ENCODE measurements around the gene GNL3.

GNL3 gene

DNA sequence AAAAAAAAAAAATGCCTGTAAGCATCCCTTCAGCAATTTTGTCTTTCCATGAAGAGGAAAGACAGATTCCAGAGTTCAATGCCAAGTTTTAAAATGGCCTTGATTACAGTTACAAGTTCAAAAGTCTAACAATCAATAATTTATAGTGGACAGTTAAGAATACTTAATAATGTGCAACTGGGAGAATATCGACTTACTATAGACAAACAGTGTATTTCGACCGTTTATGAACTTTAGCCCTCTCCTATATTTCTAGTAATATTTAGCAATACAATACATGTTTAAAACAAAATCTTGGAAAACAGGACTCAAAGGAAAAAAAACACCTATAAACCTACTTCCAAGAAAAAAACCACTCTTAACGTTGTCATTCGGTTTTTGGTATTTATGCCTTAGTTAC is 1.6 kb upstream of the GNL3 start:
- TF ChIP-seq, protein P1, sequence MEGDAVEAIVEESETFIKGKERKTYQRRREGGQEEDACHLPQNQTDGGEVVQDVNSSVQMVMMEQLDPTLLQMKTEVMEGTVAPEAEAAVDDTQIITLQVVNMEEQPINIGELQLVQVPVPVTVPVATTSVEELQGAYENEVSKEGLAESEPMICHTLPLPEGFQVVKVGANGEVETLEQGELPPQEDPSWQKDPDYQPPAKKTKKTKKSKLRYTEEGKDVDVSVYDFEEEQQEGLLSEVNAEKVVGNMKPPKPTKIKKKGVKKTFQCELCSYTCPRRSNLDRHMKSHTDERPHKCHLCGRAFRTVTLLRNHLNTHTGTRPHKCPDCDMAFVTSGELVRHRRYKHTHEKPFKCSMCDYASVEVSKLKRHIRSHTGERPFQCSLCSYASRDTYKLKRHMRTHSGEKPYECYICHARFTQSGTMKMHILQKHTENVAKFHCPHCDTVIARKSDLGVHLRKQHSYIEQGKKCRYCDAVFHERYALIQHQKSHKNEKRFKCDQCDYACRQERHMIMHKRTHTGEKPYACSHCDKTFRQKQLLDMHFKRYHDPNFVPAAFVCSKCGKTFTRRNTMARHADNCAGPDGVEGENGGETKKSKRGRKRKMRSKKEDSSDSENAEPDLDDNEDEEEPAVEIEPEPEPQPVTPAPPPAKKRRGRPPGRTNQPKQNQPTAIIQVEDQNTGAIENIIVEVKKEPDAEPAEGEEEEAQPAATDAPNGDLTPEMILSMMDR (IDR thresholded peaks at IDR 0.05; ENCODE audit: insufficient read depth, low read length, missing control alignments) = no peak
- POLR2A ChIA-PET = interaction anchor here (1.5 kb wide), 1 partner anchor 9 kb away, joined by 4 read pairs; no protein-coding TSS in a partner anchor
- DNase-seq (ENCODE audit: low read depth, low spot score) = no peak
- H3K4me3 ChIP-seq (ENCODE audit: low read depth, low read length) = no peak overlapping the region
- CTCF ChIA-PET = no interaction called here

DNA sequence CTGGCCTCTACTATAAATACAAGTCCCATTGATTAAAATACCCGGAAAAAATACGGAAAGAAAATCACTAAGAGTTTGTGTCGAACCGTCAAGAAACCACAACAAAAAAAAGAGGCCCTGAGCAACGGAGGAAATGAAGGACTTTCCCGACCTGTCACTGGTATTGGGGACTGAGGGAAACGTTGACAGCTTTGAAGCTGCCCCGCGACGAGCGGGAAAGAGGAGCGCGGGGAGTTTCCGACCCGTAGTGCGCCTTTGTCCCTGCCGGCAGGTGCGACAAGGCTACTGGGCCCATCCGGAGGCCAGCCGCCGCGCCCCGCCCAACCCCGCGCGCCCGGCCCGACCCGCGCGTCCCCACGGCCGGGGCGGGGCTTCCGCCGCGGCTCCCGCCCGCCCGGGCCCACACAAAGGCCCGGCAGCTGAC is 535 bp upstream of the GNL3 start:
- ChIA-PET CTCF (no interaction called here), POLR2A (interaction anchor here (0.6 to 1.5 kb wide), 2 partner anchors 8 to 21 kb away, joined by 3 to 4 read pairs; partner anchors contain the start of genes GLT8D1 and SPCS1)
- peak overlapping the region; percentile 91 for H3K4me3 ChIP-seq (ENCODE audit: low read depth, low read length)
- TF ChIP-seq, protein P1 (IDR thresholded peaks at IDR 0.05; ENCODE audit: insufficient read depth, low read length, missing control alignments) = no peak
- DNase-seq (ENCODE audit: low read depth, low spot score) = no peak

DNA sequence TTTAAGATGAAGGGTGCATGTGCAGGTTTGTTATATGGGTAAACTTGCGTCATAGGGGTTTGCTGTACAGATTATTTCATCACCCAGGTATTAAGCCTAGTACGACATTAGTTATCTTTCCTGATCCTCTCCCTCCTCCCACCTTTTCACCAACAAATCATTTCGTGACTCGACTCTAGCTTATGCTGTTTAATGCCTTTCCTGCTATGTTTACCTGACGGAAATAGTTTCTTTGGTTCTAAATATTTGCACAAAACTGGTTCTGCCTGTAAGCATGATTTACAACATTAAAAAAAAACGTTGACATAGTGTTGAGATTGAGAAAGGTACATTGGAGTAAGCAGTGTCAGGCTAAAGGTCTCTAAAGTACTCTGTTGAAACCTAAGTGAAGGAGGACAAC is 2.4 kb downstream of the GNL3 start:
- CTCF ChIA-PET = interaction anchor here (2.1 to 2.2 kb wide), 2 partner anchors 216 to 260 kb away, joined by 5 to 7 read pairs; no protein-coding TSS in a partner anchor

DNA sequence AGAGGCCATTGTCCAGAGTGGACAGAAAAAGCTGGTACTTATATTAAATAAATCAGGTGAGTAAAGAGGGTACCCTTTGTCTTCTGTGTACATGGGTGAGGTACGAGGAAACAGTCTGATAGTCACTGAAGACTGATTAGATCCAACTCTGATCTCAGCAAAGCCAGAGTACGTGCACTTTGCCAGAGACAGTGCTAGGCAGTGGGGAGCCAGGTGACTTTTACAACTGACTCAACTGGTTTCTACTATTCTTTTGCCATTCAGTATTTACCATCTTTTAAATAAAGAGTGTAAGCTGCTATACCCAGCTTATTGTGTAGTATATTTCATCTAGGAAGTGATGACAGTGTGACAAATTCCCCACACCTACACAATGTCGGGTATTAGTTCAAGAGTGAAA is 3.3 kb downstream of the GNL3 start:
- ChIA-PET POLR2A (interaction anchor here (1.0 to 1.5 kb wide), 2 partner anchors 8 to 15 kb away, joined by 3 to 5 read pairs; no protein-coding TSS in a partner anchor), CTCF (interaction anchor here (2.1 to 2.2 kb wide), 2 partner anchors 217 to 261 kb away, joined by 5 to 7 read pairs; no protein-coding TSS in a partner anchor)
- TF ChIP-seq, protein P1 (IDR thresholded peaks at IDR 0.05; ENCODE audit: insufficient read depth, low read length, missing control alignments) = no peak
- DNase-seq (ENCODE audit: low read depth, low spot score) = no peak
- no peak overlapping the region for H3K4me3 ChIP-seq (ENCODE audit: low read depth, low read length)

More for the DNA sequence above, 2.4 kb downstream of the GNL3 start:
- TF ChIP-seq, protein P1 (IDR thresholded peaks at IDR 0.05; ENCODE audit: insufficient read depth, low read length, missing control alignments) = no peak
- no peak for DNase-seq (ENCODE audit: low read depth, low spot score)
- POLR2A ChIA-PET = interaction anchor here (0.7 to 1.5 kb wide), 2 partner anchors 9 to 18 kb away, joined by 3 to 5 read pairs; no protein-coding TSS in a partner anchor
- H3K4me3 ChIP-seq (ENCODE audit: low read depth, low read length) = no peak overlapping the region

DNA sequence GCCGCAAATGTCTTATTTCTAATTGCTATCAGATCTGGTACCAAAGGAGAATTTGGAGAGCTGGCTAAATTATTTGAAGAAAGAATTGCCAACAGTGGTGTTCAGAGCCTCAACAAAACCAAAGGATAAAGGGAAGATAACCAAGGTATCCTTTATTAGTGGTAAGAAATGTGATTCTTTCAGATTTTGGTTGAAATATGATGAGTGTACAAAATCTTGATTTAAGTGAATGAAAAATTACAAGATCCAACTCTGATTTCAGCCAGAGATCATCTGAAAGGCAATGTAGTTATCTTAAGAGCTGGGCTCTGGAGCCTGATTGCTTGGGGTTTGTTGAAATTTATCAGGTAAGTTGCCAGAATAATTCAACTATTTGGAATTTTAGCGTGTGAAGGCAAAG is 4.7 kb downstream of the GNL3 start:
- no peak overlapping the region for H3K4me3 ChIP-seq (ENCODE audit: low read depth, low read length)
- TF ChIP-seq, protein P1 (IDR thresholded peaks at IDR 0.05; ENCODE audit: insufficient read depth, low read length, missing control alignments) = no peak
- DNase-seq (ENCODE audit: low read depth, low spot score) = no peak
- POLR2A ChIA-PET = no interaction called here
- CTCF ChIA-PET = no interaction called here

DNA sequence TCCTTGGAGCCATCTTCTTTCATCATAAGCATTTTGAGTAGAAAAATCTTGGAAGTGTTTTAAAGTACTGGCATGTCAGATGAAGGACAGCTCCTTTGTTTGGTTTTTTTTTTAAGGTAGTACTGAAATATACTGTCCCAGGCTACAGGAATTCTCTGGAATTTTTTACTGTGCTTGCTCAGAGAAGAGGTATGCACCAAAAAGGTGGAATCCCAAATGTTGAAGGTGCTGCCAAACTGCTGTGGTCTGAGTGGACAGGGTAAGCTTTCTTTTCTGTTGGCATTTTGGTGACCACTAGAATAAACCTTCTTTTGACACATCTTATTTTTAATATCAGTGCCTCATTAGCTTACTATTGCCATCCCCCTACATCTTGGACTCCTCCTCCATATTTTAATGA is 7.2 kb downstream of the GNL3 start:
- POLR2A ChIA-PET = interaction anchor here (1.0 to 1.5 kb wide), 3 partner anchors 8 to 157 kb away, joined by 3 to 4 read pairs (median 3); partner anchors contain the start of gene UQCC5
- no peak for DNase-seq (ENCODE audit: low read depth, low spot score)
- CTCF ChIA-PET = interaction anchor here (0.8 to 2.1 kb wide), 4 partner anchors 12 to 264 kb away, joined by 3 to 7 read pairs (median 6); partner anchors contain the start of genes GLT8D1 and SPCS1
- H3K4me3 ChIP-seq (ENCODE audit: low read depth, low read length) = no peak overlapping the region
- TF ChIP-seq, protein P1 (IDR thresholded peaks at IDR 0.05; ENCODE audit: insufficient read depth, low read length, missing control alignments) = no peak
